DMS53 treated with DMSO at 0.1 percent for 48 hours (cell line): ENCODE results near the gene LSMEM2.
A peak's percentile ranks its signal among the peaks of the same experiment; 100 is the strongest.
"Not testable (repeated sequence)": the region's sequence is repeated elsewhere in the genome, so short reads cannot be mapped to it uniquely, and the experiment has no call there.

Experiments used
- DNase-seq: peaks from one replicate; lab custom pipeline; 2025; ENCODE audit not compliant: unreplicated experiment; lab: John Stamatoyannopoulos, UW

The LSMEM2 gene

DNA sequence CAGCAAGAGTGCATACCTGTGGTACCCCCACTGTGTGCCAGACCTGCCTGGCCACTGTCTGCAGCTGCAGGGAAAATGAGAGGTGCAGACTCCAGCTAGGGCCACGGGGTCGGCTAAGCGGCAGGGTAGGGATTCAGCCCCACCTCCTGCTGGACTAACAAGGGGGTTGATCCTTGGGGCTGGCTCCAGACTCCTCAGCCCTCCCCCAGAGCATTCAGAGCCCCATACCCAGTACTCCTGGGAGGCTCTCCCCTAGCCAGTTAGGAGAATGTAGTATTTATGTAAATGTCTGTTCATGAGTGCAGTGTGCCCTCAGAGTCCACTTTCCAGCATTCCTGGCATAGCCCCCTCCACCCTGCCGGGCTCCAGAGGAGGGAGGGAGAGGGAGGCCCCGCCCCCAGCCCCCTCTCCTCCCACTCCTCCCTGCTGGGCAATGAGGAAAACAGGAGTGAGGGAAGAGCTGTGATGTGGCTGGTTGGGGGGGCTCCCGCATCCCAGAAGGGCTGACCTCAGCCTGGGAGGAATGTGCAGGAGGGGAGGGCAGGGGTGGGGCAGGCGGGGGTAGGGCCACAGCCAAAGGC is 14.4 kb upstream of the LSMEM2 start:
- DNase-seq = no peak

DNA sequence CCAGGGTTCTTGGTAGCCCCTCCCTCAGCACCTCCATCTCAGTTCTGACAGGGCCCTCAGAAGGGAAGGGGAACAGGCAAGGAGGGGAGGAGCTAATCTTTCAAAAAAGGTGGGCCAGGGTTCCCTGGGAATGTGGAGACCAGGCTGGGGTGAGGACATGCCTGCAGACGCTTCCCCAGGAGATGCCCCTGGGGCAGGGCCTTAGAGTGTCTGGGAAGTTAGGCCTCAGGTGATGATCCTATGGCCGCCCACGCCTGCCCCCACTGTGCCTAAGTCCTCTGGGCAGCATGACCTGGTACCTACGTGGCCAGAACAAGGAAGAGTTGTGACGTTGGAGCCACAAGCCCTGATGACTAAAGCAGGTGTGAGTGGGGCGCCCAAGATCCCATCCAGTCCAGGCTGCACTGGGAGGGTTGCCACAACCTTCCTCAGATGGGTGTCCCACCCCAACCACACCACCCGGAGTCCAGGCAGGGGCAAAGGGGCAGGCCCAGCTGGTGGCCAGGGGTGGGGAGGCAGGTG is 13.9 kb upstream of the LSMEM2 start:
- DNase-seq = no peak

DNA sequence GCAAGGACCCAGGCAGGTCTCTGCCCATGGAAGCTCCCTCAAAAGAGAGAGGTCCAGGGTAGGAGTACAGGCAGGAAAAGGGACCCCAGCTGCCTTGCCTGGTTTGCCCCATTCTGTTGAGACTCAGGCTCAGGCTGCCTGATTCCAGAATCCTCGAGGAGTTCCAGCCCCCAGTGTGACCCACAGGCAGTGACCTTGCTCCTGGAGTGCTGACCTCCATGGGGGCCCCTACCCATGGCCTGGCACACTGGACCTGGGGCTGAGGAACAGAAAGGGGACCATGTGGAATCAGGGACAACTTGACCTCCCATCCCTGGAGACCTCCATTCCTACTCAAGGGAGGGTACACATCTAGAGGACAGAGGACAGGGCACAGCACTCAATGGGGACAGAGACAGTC is 13.3 kb upstream of the LSMEM2 start:
- DNase-seq = no peak

DNA sequence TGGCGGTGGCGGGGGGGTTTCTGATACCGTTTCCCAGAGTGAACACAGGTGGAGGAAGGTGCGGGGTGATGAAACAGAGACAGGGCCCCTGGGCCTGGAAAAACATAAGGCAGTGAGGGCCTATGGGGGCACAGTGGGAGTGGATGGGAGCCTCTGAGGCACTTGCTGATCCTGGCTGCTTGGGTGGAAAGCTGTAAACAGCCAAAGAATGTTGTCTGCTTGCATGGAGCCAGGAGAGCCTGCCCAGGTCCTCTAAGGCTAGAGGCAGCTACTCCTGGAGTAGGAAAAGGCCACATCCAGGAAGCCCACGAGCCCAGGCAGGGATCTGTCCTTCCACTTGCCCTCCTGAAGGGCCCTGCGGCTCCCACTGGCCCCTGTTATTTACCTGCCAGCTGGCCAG is 12.9 kb upstream of the LSMEM2 start:
- DNase-seq = no peak

DNA sequence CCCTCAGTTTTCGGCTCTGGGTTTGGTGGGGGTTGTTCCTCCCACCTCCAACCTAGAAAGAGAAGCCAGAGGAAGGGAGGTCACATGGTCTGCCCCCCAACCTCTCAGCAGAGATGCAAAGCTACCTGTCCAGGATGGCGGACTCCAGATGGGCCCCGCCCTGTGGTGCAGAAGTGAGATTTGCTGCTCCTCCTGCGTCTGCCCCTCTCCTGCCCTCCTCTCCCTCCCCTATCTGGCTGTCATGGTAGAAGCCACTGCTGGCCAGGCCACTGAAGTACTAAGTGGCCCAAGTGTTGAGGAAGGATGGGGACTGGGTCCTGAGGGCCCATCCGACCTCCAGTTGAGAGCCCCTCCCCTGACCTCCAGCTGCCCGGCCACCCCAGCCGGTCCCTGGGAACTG is 12.1 kb upstream of the LSMEM2 start:
- no peak for DNase-seq

DNA sequence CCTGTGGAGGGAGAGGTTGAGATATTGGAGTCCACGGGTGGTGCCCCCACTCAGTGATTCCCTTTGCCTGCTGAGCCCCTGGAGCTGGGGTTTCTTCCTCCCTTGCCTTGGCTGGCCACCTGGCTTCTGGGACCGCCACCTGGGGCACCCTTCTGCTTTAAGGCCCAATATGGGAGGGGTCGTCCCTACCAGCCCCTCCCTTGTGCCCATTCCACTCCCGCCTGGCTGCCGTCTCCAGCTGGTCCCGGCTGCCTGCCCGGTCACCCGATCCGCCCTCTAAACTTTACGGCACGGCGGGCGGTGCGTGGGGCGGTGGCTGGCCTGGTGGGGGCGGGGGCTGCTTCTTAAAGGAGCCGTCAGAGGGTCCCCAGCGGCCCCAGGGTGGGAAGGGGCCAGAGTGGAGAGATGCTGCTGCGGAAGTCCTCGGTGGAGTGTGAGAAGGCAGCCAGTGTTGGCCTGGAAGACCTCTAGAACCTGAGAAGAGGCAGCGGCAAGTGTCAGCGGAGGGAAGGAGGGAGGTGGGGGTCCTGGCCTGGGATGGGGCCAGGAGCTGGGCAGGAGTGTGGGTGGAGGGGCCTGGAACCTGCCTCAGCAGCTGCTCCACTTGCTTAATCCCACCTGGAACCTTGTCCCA is 11.5 kb upstream of the LSMEM2 start:
- no peak for DNase-seq

DNA sequence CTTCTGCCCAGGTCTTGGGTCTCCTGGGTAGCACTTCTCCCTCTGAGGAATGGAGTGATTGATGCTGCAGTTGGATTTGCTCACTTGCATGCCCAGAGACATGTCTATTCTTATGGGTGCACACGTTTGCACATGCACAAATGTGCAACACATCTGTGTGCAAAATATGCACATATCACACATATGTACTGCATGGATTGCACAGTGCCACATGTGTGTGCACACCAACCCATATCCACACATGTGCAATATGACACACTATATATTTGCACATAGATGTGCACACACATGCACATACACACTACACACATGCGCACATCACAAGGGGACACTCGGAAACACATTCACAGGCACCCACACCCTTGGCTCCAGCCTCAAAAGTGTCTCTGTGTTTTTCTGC is 10.6 kb upstream of the LSMEM2 start:
- DNase-seq = no peak

DNA sequence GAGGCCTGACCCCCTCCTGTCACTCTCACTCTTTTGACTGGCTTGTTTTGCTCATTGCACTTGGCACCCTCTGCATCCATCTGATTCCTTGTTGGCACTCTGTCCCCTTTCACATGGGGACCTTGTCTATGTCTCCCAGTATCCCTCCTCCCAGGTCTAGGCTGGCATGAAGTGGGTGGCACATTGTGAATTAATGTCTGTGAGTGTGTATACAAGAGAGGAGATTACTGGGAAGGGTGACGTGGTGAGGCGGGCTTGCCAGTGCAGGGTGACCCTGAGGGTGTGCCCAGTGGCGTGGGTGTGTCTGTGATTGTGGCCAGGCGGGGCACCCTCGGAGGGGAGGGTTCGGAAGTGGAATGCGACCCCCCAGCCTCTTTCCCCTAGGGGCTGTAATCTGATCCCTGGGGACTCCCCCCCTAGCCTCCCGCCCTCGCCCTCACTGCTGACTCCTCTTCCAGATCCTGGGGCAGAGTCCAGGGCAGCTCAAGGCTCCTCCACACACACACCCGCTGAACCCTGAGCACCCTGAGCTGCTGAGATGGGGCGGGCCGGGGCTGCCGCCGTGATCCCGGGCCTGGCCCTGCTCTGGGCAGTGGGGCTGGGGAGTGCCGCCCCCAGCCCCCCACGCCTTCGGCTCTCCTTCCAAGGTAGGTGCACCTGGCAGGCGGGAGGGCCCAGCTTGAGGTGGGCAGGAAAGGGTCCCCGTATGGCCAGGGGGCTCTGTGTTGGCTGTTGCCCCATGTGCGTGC is 10.0 kb upstream of the LSMEM2 start, which contains the start of gene SEMA3B:
Gene SEMA3B (plus strand): TSS at position 445 of the 749 bp plus-strand sequence. CDS start 94 bp downstream, at position 539.
- DNase-seq = no peak

DNA sequence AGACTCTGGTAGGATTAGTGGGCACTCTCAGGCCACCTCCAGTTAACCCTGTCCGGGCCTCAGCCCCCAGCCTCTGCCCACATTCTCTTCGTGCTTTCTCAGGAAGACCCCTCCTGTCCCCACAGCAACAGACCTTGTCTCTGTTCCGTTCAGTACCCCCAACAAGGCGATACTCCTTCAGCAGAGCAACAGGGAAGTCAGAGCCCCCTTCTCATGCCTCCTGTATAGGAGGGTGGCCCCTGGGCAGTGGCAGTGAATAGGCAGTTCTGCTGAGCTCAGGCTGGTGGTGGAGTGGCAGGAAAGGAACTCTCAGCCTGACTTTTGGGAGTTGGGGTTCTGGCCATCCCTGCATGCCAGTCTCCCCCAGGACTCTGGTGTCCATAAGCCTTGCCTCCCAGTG is 9.4 kb upstream of the LSMEM2 start:
- no peak for DNase-seq

DNA sequence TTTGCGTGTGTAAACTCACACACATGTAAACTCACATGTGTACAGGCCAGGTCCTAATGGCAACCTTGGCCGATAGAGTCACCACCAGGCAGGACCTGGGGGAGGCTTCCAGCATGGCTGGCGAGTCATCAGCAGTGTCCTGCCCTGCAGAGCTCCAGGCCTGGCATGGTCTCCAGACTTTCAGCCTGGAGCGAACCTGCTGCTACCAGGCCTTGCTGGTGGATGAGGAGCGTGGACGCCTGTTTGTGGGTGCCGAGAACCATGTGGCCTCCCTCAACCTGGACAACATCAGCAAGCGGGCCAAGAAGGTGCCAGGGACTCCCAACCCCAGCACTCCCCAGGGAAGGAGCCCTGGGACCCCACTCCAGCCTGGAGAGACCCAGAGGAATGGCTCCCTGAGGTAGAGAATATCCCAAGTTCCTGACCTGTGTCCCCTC is 8.9 kb upstream of the LSMEM2 start:
- DNase-seq = no peak

DNA sequence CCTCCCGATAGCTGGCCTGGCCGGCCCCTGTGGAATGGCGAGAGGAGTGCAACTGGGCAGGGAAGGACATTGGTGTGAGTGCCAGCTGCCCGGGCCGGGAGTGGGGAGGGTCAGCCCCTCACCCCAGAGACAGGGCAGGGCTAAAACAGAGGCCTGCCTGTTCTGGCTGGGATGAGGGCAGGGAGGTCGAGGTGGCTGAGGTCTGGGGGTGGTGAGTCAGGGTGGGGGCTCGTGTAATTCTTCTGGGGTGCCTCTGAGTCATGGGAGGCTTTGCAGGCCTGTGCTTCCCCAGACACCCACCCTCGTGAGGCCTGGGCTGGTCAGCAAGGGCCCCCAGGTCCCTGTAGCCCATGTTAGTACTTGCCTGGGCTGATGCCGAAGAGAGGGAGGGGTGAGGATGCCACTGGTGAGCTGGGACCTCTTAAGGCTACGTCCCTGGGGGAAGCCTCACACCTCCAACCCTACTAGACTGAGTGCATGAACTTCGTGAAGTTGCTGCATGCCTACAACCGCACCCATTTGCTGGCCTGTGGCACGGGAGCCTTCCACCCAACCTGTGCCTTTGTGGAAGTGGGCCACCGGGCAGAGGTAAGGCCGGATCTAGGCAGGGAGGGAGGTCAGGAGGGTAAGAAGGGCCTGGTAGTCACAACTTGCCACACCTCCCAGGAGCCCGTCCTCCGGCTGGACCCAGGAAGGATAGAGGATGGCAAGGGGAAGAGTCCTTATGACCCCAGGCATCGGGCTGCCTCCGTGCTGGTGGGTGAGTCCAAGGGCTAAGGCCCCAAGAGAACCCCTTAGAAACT is 8.3 kb upstream of the LSMEM2 start:
- DNase-seq = no peak

DNA sequence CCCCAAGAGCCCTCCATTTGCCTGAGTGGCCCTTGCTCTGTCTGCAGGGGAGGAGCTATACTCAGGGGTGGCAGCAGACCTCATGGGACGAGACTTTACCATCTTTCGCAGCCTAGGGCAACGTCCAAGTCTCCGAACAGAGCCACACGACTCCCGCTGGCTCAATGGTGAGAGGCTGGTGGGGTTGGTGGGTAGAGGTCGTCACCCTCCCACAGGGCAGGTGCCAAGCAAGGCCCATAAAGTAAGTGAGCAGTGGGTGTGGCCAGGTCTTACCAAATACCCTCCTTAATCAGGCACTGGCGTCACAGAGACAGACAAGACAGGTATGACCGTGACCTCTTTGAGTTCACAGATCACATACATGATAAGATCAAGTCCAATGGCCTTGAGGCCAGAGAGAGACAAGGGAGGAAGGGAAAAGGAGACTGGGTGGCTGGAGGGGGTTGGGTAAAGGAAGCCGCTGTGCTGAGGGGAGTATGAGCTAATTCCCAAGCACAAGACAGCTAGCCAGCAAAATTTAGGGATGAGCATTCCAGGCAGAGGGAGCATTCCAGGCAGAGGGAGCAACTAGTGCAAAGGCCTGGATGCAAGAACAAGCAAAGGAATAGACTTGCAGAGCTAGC is 7.5 kb upstream of the LSMEM2 start:
- no peak for DNase-seq

DNA sequence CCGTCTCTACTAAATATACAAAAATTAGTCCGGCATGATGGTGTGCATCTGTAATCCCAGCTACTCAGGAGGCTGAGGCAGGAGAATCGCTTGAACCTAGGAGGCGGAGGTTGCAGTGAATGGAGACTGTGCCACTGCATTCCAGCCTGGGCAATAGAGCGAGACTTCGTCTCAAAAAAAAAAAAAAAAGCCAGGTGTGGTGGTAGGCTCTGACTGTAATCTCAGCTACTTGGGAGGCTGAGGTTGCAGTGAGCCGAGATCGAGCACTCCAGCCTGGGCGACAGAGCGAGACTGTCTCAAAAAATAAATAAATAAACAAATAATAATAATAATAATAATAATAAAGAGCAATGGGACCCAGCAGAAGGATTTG is 6.4 kb upstream of the LSMEM2 start:
- not testable (repeated sequence) for DNase-seq

DNA sequence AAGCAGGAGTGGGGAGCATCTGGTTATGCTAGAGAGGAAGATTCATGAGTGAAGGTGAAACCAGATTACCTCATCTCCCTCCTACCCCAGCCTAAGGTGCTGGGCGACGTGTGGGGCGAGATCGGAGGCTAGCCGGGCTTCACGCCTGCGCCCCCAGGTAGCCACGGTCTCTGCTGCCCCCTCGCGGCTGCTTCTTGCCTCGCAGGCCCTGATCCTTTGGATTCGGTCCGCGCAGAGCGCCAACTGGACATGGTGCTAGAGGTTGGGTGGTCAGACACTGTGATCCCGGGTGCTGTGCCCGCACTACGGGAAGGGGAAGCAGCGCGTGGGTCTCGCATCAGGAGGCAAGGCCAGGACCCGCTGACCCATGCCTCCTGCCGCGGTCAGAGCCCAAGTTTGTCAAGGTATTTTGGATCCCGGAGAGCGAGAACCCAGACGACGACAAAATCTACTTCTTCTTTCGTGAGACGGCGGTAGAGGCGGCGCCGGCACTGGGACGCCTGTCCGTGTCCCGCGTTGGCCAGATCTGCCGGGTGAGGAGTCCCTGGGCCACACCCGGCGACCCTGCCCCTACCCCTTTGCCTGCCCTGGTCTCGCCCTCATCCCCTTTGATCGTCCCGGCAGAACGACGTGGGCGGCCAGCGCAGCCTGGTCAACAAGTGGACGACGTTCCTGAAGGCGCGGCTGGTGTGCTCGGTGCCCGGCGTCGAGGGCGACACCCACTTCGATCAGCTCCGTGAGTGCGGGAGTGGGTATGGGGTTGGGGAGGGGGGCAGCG is 5.8 kb upstream of the LSMEM2 start:
- DNase-seq = peak; percentile 20

DNA sequence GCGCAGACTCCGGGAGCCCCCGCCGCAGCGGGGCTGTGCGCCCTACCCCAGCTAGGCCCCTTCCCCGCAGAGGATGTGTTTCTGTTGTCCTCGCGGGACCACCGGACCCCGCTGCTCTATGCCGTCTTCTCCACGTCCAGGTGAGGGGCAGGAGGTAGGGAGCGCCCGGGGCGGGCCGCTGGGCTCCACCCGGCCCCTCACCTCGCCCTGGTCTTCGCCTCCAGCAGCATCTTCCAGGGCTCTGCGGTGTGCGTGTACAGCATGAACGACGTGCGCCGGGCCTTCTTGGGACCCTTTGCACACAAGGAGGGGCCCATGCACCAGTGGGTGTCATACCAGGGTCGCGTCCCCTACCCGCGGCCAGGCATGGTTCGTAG is 5.2 kb upstream of the LSMEM2 start:
- no peak for DNase-seq

DNA sequence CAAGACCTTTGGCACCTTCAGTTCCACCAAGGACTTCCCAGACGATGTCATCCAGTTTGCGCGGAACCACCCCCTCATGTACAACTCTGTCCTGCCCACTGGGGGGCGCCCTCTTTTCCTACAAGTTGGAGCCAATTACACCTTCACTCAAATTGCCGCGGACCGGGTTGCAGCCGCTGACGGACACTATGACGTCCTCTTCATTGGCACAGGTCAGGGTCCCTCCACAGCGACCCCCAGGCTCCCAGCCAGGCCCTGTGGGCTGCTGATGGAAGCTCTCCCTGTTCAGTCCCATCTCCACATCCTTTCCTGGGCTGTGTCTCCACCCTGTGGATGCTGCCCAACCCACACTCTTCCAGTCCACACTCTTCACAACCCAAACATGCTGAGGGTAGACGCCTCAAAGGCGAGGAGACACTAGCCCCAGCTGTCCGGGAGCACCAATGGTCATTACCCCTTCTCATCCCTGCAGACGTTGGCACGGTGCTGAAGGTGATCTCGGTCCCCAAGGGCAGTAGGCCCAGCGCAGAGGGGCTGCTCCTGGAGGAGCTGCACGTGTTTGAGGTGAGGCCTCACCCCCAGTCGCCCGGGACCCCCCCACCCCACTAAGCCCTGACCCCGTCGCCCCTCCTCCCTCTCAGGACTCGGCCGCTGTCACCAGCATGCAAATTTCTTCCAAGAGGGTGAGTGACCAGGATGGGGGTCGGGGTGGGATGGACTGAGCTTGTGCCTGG is 4.3 kb upstream of the LSMEM2 start:
- DNase-seq = peak; percentile 20

DNA sequence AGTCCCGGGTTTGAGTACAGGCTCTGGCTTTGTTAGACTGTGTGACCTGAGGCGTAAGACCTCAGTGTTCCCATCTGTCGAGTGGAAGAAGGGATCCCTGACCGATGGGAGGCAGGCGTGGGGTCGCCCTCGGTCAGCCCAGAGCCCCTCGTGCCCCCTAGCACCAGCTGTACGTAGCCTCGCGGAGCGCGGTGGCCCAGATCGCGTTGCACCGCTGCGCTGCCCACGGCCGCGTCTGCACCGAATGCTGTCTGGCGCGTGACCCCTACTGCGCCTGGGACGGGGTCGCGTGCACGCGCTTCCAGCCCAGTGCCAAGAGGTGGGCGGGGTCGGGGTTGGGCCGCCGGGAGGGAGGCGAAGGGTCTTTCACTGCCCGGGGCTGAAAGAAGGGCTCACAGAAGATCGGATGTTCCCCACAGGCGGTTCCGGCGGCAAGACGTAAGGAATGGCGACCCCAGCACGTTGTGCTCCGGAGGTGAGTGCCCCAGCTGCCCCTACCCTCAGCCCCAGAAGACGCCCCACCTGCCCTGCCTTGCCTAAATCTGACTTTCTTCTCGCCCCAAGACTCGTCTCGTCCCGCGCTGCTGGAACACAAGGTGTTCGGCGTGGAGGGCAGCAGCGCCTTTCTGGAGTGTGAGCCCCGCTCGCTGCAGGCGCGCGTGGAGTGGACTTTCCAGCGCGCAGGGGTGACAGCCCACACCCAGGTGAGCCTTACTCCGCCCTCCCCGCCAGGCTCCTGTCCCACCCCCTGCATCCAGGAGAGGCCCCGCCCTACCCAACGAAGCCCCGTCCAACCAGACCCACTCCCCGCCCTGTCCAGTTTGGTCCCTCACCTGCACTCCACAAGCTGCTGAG is 3.5 kb upstream of the LSMEM2 start:
- no peak for DNase-seq

DNA sequence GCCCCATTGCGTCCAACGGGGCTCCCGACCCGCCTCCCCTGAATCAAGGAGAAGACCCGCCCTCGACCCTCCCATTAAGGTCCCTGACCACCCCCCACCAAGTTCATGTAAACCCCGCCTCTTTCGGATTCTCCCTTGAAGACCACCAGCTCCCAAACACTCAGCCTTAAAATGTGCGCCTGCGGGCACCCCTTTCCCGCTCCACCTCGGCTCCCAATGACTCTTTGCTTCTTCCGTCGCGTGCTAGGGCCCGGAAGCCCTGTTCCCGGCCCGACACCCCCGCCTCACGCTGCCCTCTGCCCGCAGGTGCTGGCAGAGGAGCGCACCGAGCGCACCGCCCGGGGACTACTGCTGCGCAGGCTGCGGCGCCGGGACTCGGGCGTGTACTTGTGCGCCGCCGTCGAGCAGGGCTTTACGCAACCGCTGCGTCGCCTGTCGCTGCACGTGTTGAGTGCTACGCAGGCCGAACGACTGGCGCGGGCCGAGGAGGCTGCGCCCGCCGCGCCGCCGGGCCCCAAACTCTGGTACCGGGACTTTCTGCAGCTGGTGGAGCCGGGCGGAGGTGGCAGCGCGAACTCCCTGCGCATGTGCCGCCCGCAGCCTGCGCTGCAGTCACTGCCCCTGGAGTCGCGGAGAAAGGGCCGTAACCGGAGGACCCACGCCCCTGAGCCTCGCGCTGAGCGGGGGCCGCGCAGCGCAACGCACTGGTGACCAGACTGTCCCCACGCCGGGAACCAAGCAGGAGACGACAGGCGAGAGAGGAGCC is 2.7 kb upstream of the LSMEM2 start:
- no peak for DNase-seq
